Omental fat pad (tissue), 4 donors: ENCODE measurements around the gene FBXO41. TPM values are rescaled to one million over a fixed set of nuclear protein-coding genes. Genes with fewer than 3 reads are reported as not detected.

Experiments used
- ATAC-seq: fragments of 150-250 bp; one replicate; pipeline ENCODE4 v1.9.1; 2016; ENCODE audit warnings: mild to moderate bottlenecking, moderate library complexity; ENCODE audit not compliant: low FRiP score
- DNase-seq: peaks from one replicate; pipeline ENCODE4 v3.0.0-alpha.2; 2019; ENCODE audit warnings: low spot score
- CTCF ChIP-seq, 3 donors: fragments of 450-650 bp; IDR thresholded peaks; one replicate each; pipeline ENCODE4 v1.5.1; 2016 to 2017; ENCODE audit warnings: antibody characterized with exemption in 3 of 3, mild to moderate bottlenecking in 3 of 3, moderate library complexity in 2 of 3
- total RNA-seq, 4 donors: library from RNA; depleted of rRNA; stranded (reverse); fragments of >200 nt; gene quantifications; one replicate each; pipeline ENCODE4 v1.1.0, GENCODE V29; 2016

Gene FBXO41
- total RNA-seq, 4 donors from 2014 or later, result 1.1 to 3.1 (median 2.0) TPM

GRCh38 chr2:73293534-73294171 lies 9.4 kb upstream of the FBXO41 start, which contains the start of gene EGR4:
Gene EGR4 (minus strand): TSS chr2:73293548. CDS start chr2:73293317, 231 bp downstream.
- no peak for DNase-seq
- TF ChIP-seq CTCF (IDR thresholded peaks at IDR 0.05), result no peak
- no peak for ATAC-seq

- TF ChIP-seq CTCF (IDR thresholded peaks at IDR 0.05), result no peak
- DNase-seq (no peak), ATAC-seq (no peak)
These were observed 8.7 kb upstream of the FBXO41 start for GRCh38 chr2:73292906-73293533.

GRCh38 chr2:73292316-73292905 lies 8.1 kb upstream of the FBXO41 start:
- ATAC-seq (no peak), DNase-seq (no peak)
- no peak for TF ChIP-seq CTCF (IDR thresholded peaks at IDR 0.05)

- ATAC-seq, result peak; percentile 33
- no peak for DNase-seq
These were observed 7.4 kb upstream of the FBXO41 start for GRCh38 chr2:73291461-73292315.

GRCh38 chr2:73291093-73291460 lies 6.8 kb upstream of the FBXO41 start:
- DNase-seq (no peak), ATAC-seq (no peak)
- no peak for TF ChIP-seq CTCF (IDR thresholded peaks at IDR 0.05)

More at GRCh38 chr2:73291461-73292315, 7.4 kb upstream of the FBXO41 start:
- TF ChIP-seq CTCF (IDR thresholded peaks at IDR 0.05), result no peak

- DNase-seq (no peak), ATAC-seq (no peak)
- TF ChIP-seq CTCF (IDR thresholded peaks at IDR 0.05), result no peak
These were observed 6.0 kb upstream of the FBXO41 start for GRCh38 chr2:73290049-73290839.
